Epithelial cell of prostate (primary cell): ENCODE data around the gene GOLGA6B.
"Not testable (repeated sequence)": the region's sequence is repeated elsewhere in the genome, so short reads cannot be mapped to it uniquely, and the experiment has no call there.

Experiments
- DNase-seq: peaks from one replicate; pipeline ENCODE4 v3.0.0-alpha.2; 2011; ENCODE audit warnings: low read depth, low spot score
- H3K27ac ChIP-seq: fragments of 450-650 bp; 2 replicates; pipeline ENCODE4 v1.5.1; 2017; ENCODE audit warnings: mild to moderate bottlenecking

Gene GOLGA6B

GRCh38 chr15:72654397-72654796 is at the start of gene GOLGA6B:
GOLGA6B (plus strand) TSS chr15:72654697; CDS start chr15:72654738, 41 bp downstream.
- not testable (repeated sequence) for DNase-seq

GRCh38 chr15:72604794-72605193 is 49.7 kb upstream of the GOLGA6B start:
- DNase-seq: no peak
- H3K27ac ChIP-seq: no peak overlapping the region

More at GRCh38 chr15:72654397-72654796, at the start of gene GOLGA6B:
- not testable (repeated sequence) for H3K27ac ChIP-seq

GRCh38 chr15:72608084-72608483 is 46.4 kb upstream of the GOLGA6B start:
- not testable (repeated sequence) for DNase-seq, H3K27ac ChIP-seq

GRCh38 chr15:72609862-72610261 is 44.6 kb upstream of the GOLGA6B start:
- no peak overlapping the region for H3K27ac ChIP-seq
- no peak for DNase-seq

GRCh38 chr15:72612324-72612723 is 42.2 kb upstream of the GOLGA6B start:
- DNase-seq, H3K27ac ChIP-seq: not testable (repeated sequence)

GRCh38 chr15:72614810-72615532 is 39.5 kb upstream of the GOLGA6B start:
- no peak for DNase-seq
- no peak overlapping the region for H3K27ac ChIP-seq

GRCh38 chr15:72615533-72616233 is 38.8 kb upstream of the GOLGA6B start:
- DNase-seq, H3K27ac ChIP-seq: not testable (repeated sequence)

- H3K27ac ChIP-seq: no peak overlapping the region
- no peak for DNase-seq
Observed at GRCh38 chr15:72616491-72617210, 37.8 kb upstream of the GOLGA6B start.

GRCh38 chr15:72623854-72624253 is 30.6 kb upstream of the GOLGA6B start:
- H3K27ac ChIP-seq, DNase-seq: not testable (repeated sequence)

GRCh38 chr15:72626153-72626552 is 28.3 kb upstream of the GOLGA6B start:
- not testable (repeated sequence) for H3K27ac ChIP-seq, DNase-seq

GRCh38 chr15:72628249-72629067 is 26.0 kb upstream of the GOLGA6B start:
- not testable (repeated sequence) for H3K27ac ChIP-seq, DNase-seq

GRCh38 chr15:72629068-72629570 is 25.4 kb upstream of the GOLGA6B start:
- DNase-seq, H3K27ac ChIP-seq: not testable (repeated sequence)

GRCh38 chr15:72636519-72637282 is 17.8 kb upstream of the GOLGA6B start:
- peak; percentile 2 for DNase-seq
- not testable (repeated sequence) for H3K27ac ChIP-seq

GRCh38 chr15:72639759-72640483 is 14.6 kb upstream of the GOLGA6B start:
- not testable (repeated sequence) for H3K27ac ChIP-seq, DNase-seq

- DNase-seq, H3K27ac ChIP-seq: not testable (repeated sequence)
Observed at GRCh38 chr15:72642271-72642670, 12.2 kb upstream of the GOLGA6B start.

- not testable (repeated sequence) for H3K27ac ChIP-seq, DNase-seq
Observed at GRCh38 chr15:72648631-72649253, 5.8 kb upstream of the GOLGA6B start.

- H3K27ac ChIP-seq, DNase-seq: not testable (repeated sequence)
Observed at GRCh38 chr15:72656014-72656413, 1.5 kb downstream of the GOLGA6B start.

- H3K27ac ChIP-seq, DNase-seq: not testable (repeated sequence)
Observed at GRCh38 chr15:72661081-72661480, 6.6 kb downstream of the GOLGA6B start.
